ENCODE results near the gene PRR22.

DNA sequence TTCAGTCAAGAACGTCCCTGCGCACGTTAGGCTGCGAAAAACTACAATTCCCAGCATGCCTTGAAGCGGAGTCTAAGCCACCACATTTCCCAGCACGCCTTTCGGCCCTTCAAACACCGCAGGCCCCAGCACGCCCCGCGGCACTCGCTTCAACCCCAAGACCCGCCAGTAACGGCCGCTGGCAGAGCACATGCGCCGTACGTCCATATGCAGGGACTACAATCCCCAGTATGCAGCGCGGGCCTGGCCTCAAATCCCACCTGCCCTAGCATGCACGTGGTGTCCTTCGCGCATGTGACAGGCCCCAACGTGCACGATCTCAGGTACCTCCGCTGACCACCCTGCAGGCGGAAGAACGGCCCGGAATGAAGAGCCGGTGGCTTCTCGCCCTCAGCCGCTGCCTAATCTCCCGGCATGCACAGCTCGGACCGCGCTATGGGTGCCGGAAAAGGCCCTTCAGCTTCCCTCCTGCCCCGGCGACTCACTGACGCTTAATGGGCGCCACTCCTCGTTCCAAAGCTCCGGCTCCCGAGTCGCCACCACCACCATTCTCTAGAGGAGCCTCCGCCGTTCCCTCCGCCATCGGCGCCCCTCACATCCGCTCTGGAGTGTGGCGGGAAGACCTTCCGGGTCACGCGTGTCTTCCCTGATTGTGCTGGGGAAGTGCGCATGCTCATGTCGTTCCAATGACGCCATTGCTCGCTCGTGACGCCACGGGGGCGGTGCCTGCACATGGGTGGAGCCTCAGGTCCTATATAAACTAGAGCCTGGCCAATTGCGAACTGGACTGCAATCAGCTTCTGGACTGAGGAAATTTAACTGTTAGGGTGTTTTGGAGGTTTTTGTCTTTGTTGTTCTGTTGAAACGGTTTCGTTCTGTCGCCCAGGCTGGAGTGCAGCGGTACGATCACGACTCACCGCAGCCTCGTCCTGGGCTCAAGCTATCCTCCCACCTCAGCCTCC is 6.3 kb upstream of the PRR22 start, which contains the start of gene DUS3L:
- TF ChIP-seq, protein P1, sequence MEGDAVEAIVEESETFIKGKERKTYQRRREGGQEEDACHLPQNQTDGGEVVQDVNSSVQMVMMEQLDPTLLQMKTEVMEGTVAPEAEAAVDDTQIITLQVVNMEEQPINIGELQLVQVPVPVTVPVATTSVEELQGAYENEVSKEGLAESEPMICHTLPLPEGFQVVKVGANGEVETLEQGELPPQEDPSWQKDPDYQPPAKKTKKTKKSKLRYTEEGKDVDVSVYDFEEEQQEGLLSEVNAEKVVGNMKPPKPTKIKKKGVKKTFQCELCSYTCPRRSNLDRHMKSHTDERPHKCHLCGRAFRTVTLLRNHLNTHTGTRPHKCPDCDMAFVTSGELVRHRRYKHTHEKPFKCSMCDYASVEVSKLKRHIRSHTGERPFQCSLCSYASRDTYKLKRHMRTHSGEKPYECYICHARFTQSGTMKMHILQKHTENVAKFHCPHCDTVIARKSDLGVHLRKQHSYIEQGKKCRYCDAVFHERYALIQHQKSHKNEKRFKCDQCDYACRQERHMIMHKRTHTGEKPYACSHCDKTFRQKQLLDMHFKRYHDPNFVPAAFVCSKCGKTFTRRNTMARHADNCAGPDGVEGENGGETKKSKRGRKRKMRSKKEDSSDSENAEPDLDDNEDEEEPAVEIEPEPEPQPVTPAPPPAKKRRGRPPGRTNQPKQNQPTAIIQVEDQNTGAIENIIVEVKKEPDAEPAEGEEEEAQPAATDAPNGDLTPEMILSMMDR (IDR thresholded peaks at IDR 0.05; ENCODE audit: low read depth, low read length) = no peak
- TF ChIP-seq POLR2A (IDR thresholded peaks at IDR 0.05; ENCODE audit: extremely low read depth, insufficient read length) (peak; percentile 95), MYC (IDR thresholded peaks at IDR 0.05; ENCODE audit: low read depth, low read length) (peak; percentile 99)
